K562 (cell line): Measurements from ENCODE around the gene CREB3L2. TPM values are rescaled to one million over a fixed set of nuclear protein-coding genes. Genes with fewer than 3 reads are reported as not detected.

Source experiments
- BDP1 ChIP-seq: IDR thresholded peaks from 3 replicates; pipeline ENCODE4 v1.6.1; 2011; ENCODE audit not compliant: insufficient read length, insufficient read depth
- CBX8 ChIP-seq: fragments of 200-600 bp; sonication (generic); IDR thresholded peaks from 2 replicates; pipeline ENCODE4 v1.6.1; 2012; ENCODE audit warnings: borderline replicate concordance, mixed run types, low read depth, mild to moderate bottlenecking, moderate library complexity, mixed read lengths, low read length, control low read depth, inconsistent platforms; ENCODE audit not compliant: poor library complexity, severe bottlenecking; ENCODE audit errors: extremely low read depth
- DPF2 ChIP-seq: fragments of 450-650 bp; IDR thresholded peaks from 2 replicates; pipeline ENCODE4 v1.6.1; 2016
- ESRRB ChIP-seq: fragments of 250-450 bp; sonication (Bioruptor Pico); IDR thresholded peaks from 2 replicates; pipeline ENCODE4 v1.5.0; 2020; ENCODE audit warnings: mild to moderate bottlenecking, moderate library complexity, borderline replicate concordance
- KLF13 ChIP-seq: fragments of 450-650 bp; IDR thresholded peaks from 2 replicates; pipeline ENCODE4 v1.6.1; 2016; ENCODE audit warnings: missing genetic modification characterization, low read depth, mild to moderate bottlenecking, missing compliant biosample characterization, moderate library complexity, borderline replicate concordance
- KLF6 ChIP-seq: fragments of 250-450 bp; sonication (Bioruptor Pico); IDR thresholded peaks from 2 replicates; pipeline ENCODE4 v1.4.0; 2020; ENCODE audit warnings: mild to moderate bottlenecking, moderate library complexity, borderline replicate concordance
- MAFF ChIP-seq: IDR thresholded peaks from 2 replicates; pipeline ENCODE4 v1.6.1; 2012; ENCODE audit warnings: low read length, improper control_type of control experiment
- MTA1 ChIP-seq: fragments of 450-650 bp; IDR thresholded peaks from 2 replicates; pipeline ENCODE4 v1.6.1; 2017; ENCODE audit warnings: borderline replicate concordance
- STAG1 ChIP-seq: sonication (generic); formaldehyde crosslinking; IDR thresholded peaks from 2 replicates; pipeline ENCODE4 v1.5.0; 2020; ENCODE audit warnings: missing genetic modification reagents, borderline replicate concordance
- ZNF830 ChIP-seq: fragments of 250-450 bp; sonication (Bioruptor Pico); IDR thresholded peaks from 2 replicates; pipeline ENCODE4 v1.5.0; 2021; ENCODE audit warnings: mild to moderate bottlenecking
- polyA plus RNA-seq, 8 experiments: library from polyadenylated mRNA; depleted of rRNA in 4 of 8; stranded (reverse) in 5 of 8; unstranded in 3 of 8; fragments of >200 nt; fragmentation: Nextera tagmentation in 2 of 8; fragmentation: Illumina TruSeq in 1 of 8; extraction: Ambion mirVana in 2 of 8; extraction: Trizol in 1 of 8; gene quantifications; 2 replicates each; pipeline versions ENCODE4 v1.2.1 to v1.2.3, GENCODE V29; 2011 to 2014; ENCODE audit warnings: inconsistent platforms in 1 of 8, missing spikeins in 1 of 8
- total RNA-seq, 7 experiments: library from RNA; depleted of rRNA in 6 of 7; stranded (reverse); fragments of >200 nt in 6 of 7; fragmentation: Illumina TruSeq in 2 of 7; extraction: Trizol in 2 of 7; gene quantifications; 2 replicates each; pipeline versions ENCODE4 v1.2.1 to v1.2.3, GENCODE V29; 2011 to 2021; ENCODE audit warnings: low replicate concordance in 1 of 7
- TF ChIP-seq, protein P1 (sequence below), 2 experiments: fragments of 450-650 bp; IDR thresholded peaks; 2 replicates each; pipeline ENCODE4 v1.6.1; 2018; ENCODE audit warnings: mild to moderate bottlenecking in 2 of 2, low read depth in 1 of 2; ENCODE audit not compliant: partially characterized antibody in 2 of 2
- TF ChIP-seq, protein P2 (sequence below), 2 experiments: fragments of 450-650 bp; IDR thresholded peaks; 2 replicates each; pipeline ENCODE4 v1.6.1; 2016; ENCODE audit warnings: mild to moderate bottlenecking in 2 of 2, borderline replicate concordance in 1 of 2, low read depth in 1 of 2, moderate library complexity in 1 of 2
- TF ChIP-seq, protein P3 (sequence below): fragments of 250-450 bp; sonication (Bioruptor Pico); IDR thresholded peaks from 2 replicates; pipeline ENCODE4 v1.4.0; 2020; ENCODE audit warnings: borderline replicate concordance

Gene CREB3L2
- total and polyA plus RNA-seq, 9 of the 15 experiments (the other 6 are each of a cell fraction or from before 2014, with no cell fraction given): 7.1 to 45.6 (median 15.8) TPM

DNA sequence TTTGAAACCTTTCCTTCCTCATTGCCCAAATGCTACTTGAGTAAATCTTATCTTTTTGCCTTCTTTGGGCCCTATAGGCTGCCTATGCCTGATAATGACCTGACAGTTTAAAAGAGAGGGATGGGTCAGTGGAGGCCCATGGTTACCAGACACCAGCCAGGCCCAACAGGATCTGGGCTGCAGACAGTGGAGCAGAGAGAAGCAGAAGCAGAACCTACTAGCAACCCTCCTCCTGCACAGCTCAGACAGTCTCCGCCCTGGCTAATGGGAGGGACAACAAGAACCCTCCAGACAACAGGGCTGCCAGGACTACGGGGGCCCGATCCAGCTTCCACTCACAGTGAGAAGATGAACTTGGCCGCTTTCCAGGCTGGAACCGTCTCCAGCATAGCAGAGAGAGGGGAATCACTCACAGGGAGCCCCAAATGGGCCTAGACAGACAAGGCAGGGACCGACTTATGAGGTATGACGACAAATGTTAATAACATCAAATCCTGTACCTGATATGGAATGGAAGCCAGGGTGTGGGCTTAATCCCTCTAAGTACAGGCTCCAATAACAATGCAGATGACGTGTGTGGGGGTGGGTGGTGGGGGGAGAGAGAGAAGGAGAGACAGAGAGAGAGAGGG is 123.4 kb downstream of the CREB3L2 start (continued):
- no peak for TF ChIP-seq ZNF830 (CRISPR knock-in tag)
- TF ChIP-seq, protein P1, sequence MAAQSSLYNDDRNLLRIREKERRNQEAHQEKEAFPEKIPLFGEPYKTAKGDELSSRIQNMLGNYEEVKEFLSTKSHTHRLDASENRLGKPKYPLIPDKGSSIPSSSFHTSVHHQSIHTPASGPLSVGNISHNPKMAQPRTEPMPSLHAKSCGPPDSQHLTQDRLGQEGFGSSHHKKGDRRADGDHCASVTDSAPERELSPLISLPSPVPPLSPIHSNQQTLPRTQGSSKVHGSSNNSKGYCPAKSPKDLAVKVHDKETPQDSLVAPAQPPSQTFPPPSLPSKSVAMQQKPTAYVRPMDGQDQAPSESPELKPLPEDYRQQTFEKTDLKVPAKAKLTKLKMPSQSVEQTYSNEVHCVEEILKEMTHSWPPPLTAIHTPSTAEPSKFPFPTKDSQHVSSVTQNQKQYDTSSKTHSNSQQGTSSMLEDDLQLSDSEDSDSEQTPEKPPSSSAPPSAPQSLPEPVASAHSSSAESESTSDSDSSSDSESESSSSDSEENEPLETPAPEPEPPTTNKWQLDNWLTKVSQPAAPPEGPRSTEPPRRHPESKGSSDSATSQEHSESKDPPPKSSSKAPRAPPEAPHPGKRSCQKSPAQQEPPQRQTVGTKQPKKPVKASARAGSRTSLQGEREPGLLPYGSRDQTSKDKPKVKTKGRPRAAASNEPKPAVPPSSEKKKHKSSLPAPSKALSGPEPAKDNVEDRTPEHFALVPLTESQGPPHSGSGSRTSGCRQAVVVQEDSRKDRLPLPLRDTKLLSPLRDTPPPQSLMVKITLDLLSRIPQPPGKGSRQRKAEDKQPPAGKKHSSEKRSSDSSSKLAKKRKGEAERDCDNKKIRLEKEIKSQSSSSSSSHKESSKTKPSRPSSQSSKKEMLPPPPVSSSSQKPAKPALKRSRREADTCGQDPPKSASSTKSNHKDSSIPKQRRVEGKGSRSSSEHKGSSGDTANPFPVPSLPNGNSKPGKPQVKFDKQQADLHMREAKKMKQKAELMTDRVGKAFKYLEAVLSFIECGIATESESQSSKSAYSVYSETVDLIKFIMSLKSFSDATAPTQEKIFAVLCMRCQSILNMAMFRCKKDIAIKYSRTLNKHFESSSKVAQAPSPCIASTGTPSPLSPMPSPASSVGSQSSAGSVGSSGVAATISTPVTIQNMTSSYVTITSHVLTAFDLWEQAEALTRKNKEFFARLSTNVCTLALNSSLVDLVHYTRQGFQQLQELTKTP (IDR thresholded peaks at IDR 0.05; ENCODE audit: low read depth in 1 of 2, partially characterized antibody in 2 of 2): no peak
- no peak for TF ChIP-seq CBX8
- TF ChIP-seq MAFF: 0 out of 2 replicates have a peak, but pooled peaks have one; percentile 2
- TF ChIP-seq DPF2: peak; percentile 63
- TF ChIP-seq, protein P2, sequence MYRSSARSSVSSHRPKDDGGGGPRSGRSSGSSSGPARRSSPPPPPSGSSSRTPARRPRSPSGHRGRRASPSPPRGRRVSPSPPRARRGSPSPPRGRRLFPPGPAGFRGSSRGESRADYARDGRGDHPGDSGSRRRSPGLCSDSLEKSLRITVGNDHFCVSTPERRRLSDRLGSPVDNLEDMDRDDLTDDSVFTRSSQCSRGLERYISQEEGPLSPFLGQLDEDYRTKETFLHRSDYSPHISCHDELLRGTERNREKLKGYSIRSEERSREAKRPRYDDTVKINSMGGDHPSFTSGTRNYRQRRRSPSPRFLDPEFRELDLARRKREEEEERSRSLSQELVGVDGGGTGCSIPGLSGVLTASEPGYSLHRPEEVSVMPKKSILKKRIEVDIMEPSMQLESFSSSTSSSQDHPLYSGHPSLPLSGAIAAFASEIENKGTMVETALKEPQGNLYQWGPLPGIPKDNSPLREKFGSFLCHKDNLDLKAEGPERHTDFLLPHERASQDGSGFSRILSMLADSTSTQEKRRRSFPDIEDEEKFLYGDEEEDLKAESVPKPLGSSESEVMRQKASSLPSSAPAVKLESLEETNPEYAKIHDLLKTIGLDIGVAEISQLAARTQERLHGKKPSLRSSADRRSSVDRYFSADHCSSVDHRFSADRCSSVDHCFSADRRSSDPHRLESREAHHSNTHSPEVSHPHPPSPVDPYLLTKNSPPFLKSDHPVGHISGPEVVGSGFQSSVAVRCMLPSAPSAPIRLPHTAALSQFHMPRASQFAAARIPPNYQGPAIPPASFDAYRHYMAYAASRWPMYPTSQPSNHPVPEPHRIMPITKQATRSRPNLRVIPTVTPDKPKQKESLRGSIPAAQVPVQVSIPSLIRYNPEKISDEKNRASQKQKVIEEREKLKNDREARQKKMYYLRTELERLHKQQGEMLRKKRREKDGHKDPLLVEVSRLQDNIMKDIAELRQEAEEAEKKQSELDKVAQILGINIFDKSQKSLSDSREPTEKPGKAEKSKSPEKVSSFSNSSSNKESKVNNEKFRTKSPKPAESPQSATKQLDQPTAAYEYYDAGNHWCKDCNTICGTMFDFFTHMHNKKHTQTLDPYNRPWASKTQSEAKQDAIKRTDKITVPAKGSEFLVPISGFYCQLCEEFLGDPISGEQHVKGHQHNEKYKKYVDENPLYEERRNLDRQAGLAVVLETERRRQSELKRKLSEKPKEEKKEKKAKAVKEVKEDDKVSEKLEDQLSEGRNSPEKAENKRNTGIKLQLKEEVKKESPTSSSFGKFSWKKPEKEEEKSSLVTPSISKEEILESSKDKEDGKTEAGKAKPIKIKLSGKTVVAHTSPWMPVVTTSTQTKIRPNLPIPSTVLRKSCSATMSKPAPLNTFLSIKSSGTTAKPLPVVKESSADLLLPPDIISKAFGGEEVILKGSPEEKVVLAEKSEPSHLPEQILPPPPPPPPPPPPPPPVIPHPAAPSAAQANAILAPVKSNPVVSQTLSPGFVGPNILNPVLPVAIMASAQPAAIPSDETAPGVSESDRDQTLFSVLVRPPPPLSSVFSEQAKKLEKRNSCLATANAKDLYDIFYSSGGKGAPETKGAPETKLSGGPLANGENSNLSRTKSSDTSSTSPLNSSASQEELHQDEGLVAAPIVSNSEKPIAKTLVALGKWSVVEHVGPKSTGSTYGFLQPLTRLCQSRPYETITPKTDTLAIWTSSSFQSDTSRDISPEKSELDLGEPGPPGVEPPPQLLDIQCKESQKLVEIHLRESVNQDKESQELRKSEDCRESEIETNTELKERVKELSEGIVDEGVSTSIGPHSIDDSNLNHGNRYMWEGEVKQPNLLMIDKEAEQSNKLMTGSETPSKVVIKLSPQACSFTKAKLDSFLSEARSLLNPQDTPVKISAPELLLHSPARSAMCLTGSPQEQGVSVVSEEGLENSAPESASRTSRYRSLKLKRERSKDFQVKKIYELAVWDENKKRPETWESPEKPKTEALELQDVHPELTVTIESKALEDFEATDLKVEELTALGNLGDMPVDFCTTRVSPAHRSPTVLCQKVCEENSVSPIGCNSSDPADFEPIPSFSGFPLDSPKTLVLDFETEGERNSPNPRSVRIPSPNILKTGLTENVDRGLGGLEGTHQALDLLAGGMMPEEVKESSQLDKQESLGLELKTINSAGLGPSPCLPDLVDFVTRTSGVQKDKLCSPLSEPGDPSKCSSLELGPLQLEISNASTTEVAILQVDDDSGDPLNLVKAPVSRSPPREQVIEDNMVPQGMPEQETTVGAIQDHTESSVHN (IDR thresholded peaks at IDR 0.05; ENCODE audit: borderline replicate concordance in 1 of 2, low read depth in 1 of 2): no peak
- no peak for TF ChIP-seq BDP1
- no peak for TF ChIP-seq KLF6 (CRISPR knock-in tag)
- TF ChIP-seq KLF13: no peak
- no peak for TF ChIP-seq MTA1
- TF ChIP-seq STAG1 (CRISPR knock-in tag): no peak
- no peak for TF ChIP-seq ESRRB (CRISPR knock-in tag)
- TF ChIP-seq, protein P3, sequence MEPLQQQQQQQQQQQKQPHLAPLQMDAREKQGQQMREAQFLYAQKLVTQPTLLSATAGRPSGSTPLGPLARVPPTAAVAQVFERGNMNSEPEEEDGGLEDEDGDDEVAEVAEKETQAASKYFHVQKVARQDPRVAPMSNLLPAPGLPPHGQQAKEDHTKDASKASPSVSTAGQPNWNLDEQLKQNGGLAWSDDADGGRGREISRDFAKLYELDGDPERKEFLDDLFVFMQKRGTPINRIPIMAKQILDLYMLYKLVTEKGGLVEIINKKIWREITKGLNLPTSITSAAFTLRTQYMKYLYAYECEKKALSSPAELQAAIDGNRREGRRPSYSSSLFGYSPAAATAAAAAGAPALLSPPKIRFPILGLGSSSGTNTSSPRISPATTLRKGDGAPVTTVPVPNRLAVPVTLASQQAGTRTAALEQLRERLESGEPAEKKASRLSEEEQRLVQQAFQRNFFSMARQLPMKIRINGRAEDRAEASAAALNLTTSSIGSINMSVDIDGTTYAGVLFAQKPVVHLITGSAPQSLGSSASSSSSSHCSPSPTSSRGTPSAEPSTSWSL (CRISPR knock-in tag): no peak
